ENCODE results near the gene NRARP. TPM values are rescaled to one million over a fixed set of nuclear protein-coding genes. Genes with fewer than 3 reads are reported as not detected.

The NRARP gene
- total and polyA plus RNA-seq, 2 experiments from 2014 or later: 4.0 to 55.1 TPM

- H3K27me3 Mint-ChIP-seq (ENCODE audit: insufficient read depth, low read depth, poor library complexity): peaks cover 3% of the 10 kb centered on the region
- Histone ChIP-seq H4K20me1 (replicated peaks; ENCODE audit: insufficient read depth) (no peaks in the 10 kb centered on the region), H3F3A (replicated peaks; ENCODE audit: low read depth) (no peaks in the 10 kb centered on the region), H3K4me3 (no peak overlapping the region), H3K27ac (ENCODE audit: low read depth) (no peak overlapping the region), H3K4me1 (ENCODE audit: insufficient read depth) (no peaks in the 10 kb centered on the region), H3K4me2 (no peak overlapping the region), H3K36me3 (ENCODE audit: insufficient read depth) (no peaks in the 10 kb centered on the region; the same call in 1 of the 2 replicates), H3K27me3 (ENCODE audit: insufficient read depth) (no peaks in the 10 kb centered on the region), H2AFZ (no peak overlapping the region), H3K9me2 (ENCODE audit: insufficient read depth) (no peaks in the 10 kb centered on the region), H3K79me2 (replicated peaks; ENCODE audit: insufficient read depth) (no peaks in the 10 kb centered on the region)
- DNase-seq (ENCODE audit: low spot score) (no peak), ATAC-seq (no peak)
- no peak overlapping the region for H3K4me3 Mint-ChIP-seq
- no peak overlapping the region for H3K27ac Mint-ChIP-seq
- TF ChIP-seq STAT1 (IDR thresholded peaks at IDR 0.05; ENCODE audit: unreplicated experiment) (no peak), NANOG (IDR thresholded peaks at IDR 0.05; ENCODE audit: borderline replicate concordance) (no peak), REST (IDR thresholded peaks at IDR 0.05; ENCODE audit: unreplicated experiment) (no peak), ZNF114 (CRISPR knock-in tag; IDR thresholded peaks at IDR 0.05) (no peak), CTCF (conservative IDR thresholded peaks at IDR 0.05; ENCODE audit: low read depth in 2 of 2) (no peak), EZH2phosphoT487 (IDR thresholded peaks at IDR 0.05; ENCODE audit: unreplicated experiment) (no peak), POLR2AphosphoS5 (IDR thresholded peaks at IDR 0.05; ENCODE audit: low read depth) (no peak), CREB1 (CRISPR knock-in tag; IDR thresholded peaks at IDR 0.05; ENCODE audit: low read depth) (no peak), ETS1 (IDR thresholded peaks at IDR 0.05) (no peak), EZH2 (IDR thresholded peaks at IDR 0.05; ENCODE audit: low read depth, unreplicated experiment) (no peak), ZNF462 (CRISPR knock-in tag; IDR thresholded peaks at IDR 0.05) (no peak), JUNB (IDR thresholded peaks at IDR 0.05; ENCODE audit: unreplicated experiment) (no peak), ZNF331 (CRISPR knock-in tag; IDR thresholded peaks at IDR 0.05; ENCODE audit: low read depth) (no peak)
- H3K36me3 Mint-ChIP-seq (ENCODE audit: low read depth): peaks cover 27% of the 10 kb centered on the region; the same call in 2 of the 3 replicates
- no peaks in the 10 kb centered on the region for H3K4me1 Mint-ChIP-seq
- H3K9me3 Mint-ChIP-seq: peaks cover 88% of the 10 kb centered on the region
Observed at GRCh38 chr9:137336735-137337134, 34.7 kb upstream of the NRARP start.
